GM13976 (cell line): ENCODE data around the gene C7orf57.
A peak's percentile ranks its signal among the peaks of the same experiment; 100 is the strongest.

Source experiments
- DNase-seq: peaks from one replicate; pipeline ENCODE4 v3.0.0; 2012; ENCODE audit warnings: low spot score
- in situ Hi-C: fragments of 300-500 bp; cut with MboI; formaldehyde crosslinking; loops from one replicate; pipeline ENCODE4 v1.12.0; 2022; ENCODE audit warnings: low sequenced_read_pairs, mixed read lengths, inconsistent platforms; ENCODE audit not compliant: unreplicated experiment
- TF ChIP-seq, protein P1 (sequence below): IDR thresholded peaks from 2 replicates; pipeline ENCODE4 v1.5.1; 2012; ENCODE audit warnings: borderline replicate concordance, mild to moderate bottlenecking; ENCODE audit not compliant: insufficient read depth; ENCODE audit errors: extremely low read depth, missing control alignments, control extremely low read depth

C7orf57 gene

DNA sequence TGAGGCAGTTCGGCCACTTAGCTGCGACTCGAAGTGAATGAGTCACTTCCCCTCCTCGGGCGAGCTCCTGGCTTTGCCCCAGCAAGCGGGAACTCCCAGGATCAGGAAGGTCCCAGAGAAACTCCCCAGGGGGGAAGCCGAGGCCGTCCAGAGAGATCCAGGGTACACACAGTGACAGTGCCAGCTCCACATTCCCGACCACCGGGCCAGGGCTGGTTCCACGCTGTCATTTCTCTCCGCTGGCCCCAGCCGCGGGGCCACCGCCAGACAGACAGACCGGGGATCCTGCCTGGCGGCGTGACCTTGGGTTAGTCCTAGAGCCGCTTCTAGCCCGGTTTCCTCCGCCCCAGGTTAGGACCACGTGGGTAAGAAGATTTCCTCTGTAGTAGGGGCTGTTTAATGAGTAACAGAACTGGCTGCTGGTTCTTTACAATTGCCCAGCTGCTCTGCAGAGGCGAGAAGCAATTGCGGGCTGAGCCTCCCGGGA is 53.3 kb downstream of the C7orf57 start:
- peak; percentile 58 for DNase-seq
- in situ Hi-C loops, result loop anchor here (25.0 kb wide), 1 partner anchor 174 kb away; no protein-coding TSS in a partner anchor
- TF ChIP-seq, protein P1, sequence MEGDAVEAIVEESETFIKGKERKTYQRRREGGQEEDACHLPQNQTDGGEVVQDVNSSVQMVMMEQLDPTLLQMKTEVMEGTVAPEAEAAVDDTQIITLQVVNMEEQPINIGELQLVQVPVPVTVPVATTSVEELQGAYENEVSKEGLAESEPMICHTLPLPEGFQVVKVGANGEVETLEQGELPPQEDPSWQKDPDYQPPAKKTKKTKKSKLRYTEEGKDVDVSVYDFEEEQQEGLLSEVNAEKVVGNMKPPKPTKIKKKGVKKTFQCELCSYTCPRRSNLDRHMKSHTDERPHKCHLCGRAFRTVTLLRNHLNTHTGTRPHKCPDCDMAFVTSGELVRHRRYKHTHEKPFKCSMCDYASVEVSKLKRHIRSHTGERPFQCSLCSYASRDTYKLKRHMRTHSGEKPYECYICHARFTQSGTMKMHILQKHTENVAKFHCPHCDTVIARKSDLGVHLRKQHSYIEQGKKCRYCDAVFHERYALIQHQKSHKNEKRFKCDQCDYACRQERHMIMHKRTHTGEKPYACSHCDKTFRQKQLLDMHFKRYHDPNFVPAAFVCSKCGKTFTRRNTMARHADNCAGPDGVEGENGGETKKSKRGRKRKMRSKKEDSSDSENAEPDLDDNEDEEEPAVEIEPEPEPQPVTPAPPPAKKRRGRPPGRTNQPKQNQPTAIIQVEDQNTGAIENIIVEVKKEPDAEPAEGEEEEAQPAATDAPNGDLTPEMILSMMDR, result no peak

DNA sequence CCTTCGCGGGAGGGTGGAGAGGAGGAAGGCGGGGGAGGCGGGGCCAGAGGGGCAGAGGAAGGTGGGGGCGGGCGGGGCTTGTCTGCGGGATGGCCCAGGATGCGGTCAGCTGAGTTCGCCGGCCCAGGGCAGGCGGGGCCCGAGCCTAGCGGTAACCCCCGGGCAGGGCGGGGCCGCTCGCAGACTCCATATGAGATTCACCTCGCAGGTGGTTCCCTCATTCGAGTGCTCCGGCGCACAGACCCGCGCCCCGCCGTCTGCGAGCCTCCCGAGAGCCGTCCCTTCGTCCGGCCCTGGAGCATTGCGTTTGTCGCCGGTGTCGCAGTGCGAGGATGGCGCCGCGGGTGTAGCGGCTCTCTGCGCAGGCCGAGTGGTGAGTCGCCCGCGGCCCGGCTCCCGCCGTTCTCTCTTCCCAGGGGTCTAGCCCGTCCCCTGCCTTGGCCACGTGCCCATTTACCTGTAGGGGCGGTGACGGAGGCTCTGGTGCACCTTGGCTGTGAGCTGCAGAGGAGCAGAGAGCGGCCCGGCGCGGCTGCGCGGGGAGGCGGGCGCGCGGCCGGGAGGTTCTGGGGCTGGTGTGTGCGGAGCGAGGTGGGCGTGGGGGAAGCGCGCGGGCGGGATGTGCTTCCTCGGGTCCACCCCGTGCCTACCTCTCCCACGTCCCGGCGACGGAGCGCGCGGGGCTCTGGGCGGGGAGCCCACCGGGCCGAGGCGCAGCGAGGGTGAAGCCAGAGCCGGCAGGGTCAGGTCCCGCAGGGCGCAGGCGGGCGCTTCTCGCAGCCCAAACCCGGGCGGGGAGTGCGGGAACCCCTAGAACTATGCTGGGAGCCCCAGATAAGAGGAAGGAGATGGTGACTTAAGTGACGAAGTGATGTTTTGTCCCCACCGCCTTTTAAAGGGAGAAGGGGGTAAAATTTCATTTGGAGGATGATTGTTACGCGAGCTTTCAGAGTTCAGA is 54.0 kb downstream of the C7orf57 start, which contains the start of gene UPP1:
Gene UPP1, plus strand, starts transcription at position 220 of the 958 bp plus-strand sequence. CDS start 5,519 bp downstream, outside the sequence.
- TF ChIP-seq, protein P1, result no peak
- DNase-seq, result peak; percentile 90
- in situ Hi-C loops, result loop anchor here (5.0 to 25.0 kb wide), 2 partner anchors 97 to 173 kb away; no protein-coding TSS in a partner anchor

DNA sequence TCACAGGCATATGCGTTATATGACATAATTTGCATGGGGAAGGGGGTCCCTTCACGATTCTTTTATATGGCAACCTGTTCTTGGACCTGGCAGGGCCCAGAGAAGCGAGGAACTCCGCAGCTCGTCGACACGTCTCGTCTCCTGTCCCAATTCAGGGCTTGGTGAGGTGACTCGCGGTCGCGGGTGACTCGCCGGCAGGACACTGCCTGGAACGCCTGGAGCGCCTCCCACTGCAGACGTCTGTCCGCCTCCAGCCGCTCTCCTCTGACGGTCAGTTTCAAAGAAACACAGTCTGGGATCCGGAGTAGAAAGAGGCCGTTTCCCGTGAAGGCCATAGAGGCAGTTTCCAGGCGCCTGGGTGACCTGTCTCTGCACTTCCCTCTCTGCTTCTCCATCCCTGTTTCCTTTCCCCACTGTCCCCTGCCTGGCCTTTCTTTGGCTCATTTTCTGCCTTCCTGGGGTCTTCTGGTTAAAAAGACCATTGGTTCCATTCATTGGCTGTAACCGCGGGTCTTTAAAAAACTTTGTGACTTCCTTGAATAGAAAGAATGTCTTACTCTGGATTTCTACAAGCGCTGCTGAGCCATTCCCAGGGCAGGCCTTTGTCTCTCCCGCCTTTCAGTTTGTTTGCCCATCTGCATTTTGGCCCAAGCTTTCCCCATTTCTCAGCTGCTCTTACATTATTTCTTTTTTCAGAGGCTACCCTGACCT is 54.9 kb downstream of the C7orf57 start:
- in situ Hi-C loops, result loop anchor here (5.0 to 25.0 kb wide), 2 partner anchors 98 to 172 kb away; no protein-coding TSS in a partner anchor
- no peak for DNase-seq
- TF ChIP-seq, protein P1, result no peak

DNA sequence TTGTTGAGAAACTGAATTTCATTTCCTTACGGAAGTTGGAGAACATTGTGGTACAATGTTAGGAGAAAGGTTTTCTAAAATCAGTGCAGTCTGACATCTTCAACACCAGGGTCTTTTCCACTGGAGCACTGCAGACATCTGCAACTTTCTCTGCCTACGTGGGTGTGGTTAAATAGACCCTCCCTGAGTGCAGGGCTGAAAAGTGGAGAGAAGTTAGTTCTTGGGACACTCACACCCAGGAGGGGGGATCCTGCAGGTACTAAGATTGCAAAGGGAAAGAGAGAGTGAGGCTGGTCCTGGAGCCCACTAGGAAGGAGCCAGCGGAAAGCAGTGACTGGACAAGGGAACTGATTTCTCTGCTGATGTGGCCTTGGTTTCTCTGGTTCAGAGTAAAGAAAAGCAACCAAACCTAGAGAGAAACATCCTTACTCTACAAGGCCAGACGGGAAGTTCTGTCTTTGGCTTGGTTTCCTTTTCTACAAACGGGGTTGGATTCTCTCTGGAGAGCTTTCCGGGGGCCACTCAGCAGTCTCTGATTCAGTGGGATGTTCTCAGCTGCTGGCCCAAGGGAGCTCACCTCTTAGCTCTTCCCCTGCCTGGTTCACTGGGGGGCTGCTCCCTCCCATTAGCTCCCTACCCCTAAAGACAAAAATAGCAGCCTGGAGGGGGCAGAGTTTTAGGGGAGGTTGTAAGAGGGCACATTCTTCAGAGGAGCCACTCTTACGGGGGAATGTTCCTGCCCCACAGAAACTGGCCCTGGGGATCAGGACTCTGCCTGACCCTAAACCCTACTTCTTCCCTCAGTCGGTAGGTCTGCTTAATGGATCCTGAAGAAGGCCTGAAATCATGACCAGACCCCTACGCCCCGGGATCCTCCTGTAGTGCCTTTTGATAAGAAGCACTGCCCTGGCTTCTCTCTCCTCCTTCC is 56.4 kb downstream of the C7orf57 start:
- TF ChIP-seq, protein P1, result no peak
- in situ Hi-C loops, result loop anchor here (5.0 to 25.0 kb wide), 2 partner anchors 99 to 171 kb away; no protein-coding TSS in a partner anchor
- DNase-seq, result no peak

DNA sequence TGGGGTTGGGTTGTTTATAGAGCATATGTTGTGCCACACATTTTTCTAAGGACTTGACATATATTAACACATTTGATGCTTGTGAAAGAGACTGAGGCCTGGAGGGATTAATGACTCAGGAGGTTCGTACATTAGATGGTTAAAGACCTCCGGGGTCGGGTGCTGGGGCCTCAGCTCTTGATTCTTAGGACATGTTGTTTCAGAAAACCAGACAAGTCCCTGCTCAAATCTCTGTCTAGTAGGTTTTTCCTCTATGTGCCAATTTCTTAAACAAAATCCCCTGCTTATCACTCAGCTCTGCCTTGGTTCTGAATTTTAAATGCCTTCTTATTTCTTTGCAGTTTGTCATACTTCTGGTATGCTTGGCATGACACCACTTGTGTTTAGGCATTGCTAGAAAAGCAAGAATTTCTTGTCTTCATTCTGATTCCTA is 59.5 kb downstream of the C7orf57 start:
- no peak for DNase-seq
- in situ Hi-C loops, result loop anchor here (5.0 to 25.0 kb wide), 2 partner anchors 103 to 167 kb away; no protein-coding TSS in a partner anchor
- TF ChIP-seq, protein P1, result no peak
